Occipital lobe (tissue), 3 donors: ENCODE results near the gene GOLGA8O. TPM values are rescaled to one million over a fixed set of nuclear protein-coding genes. Genes with fewer than 3 reads are reported as not detected.
"Not testable (repeated sequence)": the region's sequence is repeated elsewhere in the genome, so short reads cannot be mapped to it uniquely, and the experiment has no call there.

Experiments used
- DNase-seq: peaks from one replicate; lab custom pipeline; 2025; lab: John Stamatoyannopoulos, UW
- small RNA-seq: library from RNA; depleted of rRNA; stranded (forward); fragments of <200 nt; gene quantifications from one replicate; pipeline ENCODE3, GENCODE V24; 2014
- total RNA-seq: library from RNA; depleted of rRNA; stranded (reverse); fragments of >200 nt; gene quantifications from one replicate; pipeline ENCODE4 v1.2.3, GENCODE V29; 2014

GOLGA8O gene, protein sequence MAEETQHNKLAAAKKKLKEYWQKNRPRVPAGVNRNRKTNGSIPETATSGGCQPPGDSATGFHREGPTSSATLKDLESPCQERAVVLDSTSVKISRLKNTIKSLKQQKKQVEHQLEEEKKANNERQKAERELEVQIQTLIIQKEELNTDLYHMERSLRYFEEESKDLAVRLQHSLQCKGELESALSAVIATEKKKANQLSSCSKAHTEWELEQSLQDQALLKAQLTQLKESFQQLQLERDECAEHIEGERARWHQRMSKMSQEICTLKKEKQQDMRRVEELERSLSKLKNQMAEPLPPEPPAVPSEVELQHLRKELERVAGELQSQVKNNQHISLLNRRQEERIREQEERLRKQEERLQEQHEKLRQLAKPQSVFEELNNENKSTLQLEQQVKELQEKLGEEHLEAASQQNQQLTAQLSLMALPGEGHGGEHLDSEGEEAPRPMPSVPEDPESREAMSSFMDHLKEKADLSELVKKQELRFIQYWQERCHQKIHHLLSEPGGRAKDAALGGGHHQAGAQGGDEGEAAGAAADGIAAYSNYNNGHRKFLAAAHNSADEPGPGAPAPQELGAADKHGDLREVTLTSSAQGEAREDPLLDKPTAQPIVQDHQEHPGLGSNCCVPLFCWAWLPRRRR
- total RNA-seq = not detected

DNA sequence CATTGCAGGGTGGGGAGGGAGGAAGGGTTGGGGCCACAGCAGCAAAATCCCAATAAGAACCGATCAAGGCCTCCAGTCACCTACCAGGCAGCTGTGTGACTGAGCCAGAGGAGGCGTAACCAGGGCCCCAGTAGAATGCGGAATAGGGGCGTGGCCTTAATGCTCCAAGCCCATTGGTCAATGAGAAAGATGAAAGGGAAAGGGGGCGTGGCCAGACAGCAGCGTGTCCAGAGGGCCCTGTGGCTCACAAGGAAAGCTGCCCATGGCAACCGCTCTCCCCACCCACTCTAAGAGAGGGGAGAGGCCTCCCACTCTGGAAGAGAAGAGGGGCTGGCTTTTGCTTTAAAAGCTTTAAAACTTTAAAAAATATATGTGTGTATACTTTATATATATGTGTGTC lies at the start of gene GOLGA8O:
GOLGA8O (minus strand) TSS at position 101 of the 400 bp plus-strand sequence; CDS start at position 3, 98 bp downstream.
- not testable (repeated sequence) for DNase-seq

DNA sequence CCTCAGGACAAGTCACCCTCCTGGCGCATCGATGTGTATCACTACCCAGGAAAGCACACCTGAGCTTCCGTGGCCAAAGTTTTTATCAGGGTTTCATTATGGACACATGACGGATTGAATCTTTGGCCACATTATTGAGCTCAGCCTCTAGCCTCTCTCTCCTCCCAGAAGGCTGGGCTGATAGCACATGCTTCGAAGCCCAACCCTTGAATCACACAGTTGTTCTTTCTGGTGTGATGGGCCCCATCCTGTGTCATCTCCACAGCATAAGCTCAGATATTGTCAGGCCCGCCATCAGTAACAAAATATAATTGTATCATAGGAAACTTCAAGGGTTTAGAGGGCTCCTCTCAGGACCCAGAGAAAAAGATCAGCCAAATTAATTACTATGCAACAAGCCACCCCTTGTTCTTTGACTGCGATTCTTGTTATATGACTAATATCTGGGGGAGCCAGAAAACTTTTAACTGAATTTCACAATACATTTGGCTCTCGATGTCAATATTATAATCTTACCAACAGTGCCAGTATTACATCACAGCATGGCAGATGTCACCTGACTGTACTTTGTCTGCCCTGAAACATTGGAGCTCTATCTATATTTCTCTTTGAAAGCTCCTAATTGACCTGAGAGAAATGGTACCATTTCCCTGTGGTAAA lies 48.8 kb upstream of the GOLGA8O start:
- not testable (repeated sequence) for DNase-seq

DNA sequence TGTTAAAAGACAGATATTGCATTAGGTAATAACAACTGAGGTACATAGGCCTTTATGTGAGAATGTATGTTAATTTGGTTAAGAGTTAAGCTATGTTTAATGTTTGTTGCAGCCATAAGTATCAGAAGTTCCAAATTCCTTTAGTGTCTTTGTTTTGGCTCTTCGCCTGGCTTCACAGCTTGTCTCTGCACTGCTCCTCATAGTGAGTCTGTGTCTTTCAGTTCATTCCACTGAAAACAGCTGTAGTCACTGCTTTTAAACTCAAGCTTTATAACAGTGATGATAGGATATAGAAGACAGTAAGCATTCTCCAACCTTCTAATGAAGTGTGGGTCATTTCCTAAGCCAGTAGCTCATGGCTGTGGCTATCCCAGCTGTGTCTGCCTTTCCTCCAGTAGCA lies 47.5 kb upstream of the GOLGA8O start:
- DNase-seq = not testable (repeated sequence)

DNA sequence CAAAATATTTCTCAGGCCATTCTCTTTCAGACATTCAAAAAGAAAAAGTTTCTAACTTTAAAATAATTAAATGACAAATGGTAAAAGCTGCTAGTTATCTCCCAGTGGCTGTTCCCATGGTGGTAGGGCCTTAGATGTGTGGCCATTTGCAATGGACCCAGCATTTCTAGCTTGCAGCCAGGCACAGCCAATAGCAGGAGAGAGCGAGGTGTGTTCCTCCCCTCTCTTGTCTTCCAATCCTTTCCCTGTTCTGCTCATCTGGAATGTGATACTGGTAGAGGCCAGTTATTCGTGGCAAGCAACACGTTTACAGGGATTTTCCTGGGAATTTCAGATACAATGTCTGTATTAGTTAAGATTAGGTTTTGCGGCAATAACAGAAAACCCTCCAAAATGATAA lies 37.3 kb upstream of the GOLGA8O start:
- not testable (repeated sequence) for DNase-seq

DNA sequence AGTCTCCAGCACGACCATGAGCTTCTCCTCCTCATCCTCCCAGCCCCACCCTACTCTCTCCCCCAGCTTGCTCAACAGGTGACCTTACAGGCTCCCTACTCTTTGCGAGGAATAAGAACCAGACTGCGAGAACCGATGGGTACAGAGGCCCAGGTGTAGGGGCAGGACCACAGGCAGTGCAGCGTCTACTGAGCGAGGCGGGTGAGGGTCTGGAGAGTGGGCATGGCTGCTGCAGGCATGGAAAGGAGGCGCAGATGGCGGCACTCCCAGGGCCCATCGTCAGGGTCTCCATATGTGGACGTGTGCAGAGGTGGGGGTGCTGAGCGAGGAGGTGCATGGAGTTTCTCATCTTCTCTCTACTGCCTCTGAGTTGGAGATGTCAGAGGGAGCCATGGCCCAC lies 31.0 kb upstream of the GOLGA8O start:
- not testable (repeated sequence) for DNase-seq

DNA sequence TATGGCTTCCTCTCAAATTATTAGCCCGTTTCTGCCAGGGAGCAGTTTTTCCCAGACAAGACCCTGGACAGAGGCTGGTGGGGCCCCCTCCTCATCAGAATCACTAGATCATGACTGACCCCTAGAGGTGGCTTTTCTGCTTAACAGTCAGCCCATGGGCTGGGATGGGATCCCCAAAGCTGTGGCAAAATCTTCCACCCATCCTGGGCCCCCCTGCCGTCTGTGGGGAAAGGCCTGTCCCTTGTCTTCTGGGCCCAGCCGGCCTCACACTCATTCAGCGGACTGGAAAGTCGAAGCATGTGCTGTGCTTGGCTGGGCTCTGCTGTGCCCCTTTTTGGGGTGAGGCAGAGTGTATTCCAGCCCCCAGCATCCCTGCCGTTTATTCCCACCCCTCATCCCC lies 27.9 kb upstream of the GOLGA8O start:
- not testable (repeated sequence) for DNase-seq

DNA sequence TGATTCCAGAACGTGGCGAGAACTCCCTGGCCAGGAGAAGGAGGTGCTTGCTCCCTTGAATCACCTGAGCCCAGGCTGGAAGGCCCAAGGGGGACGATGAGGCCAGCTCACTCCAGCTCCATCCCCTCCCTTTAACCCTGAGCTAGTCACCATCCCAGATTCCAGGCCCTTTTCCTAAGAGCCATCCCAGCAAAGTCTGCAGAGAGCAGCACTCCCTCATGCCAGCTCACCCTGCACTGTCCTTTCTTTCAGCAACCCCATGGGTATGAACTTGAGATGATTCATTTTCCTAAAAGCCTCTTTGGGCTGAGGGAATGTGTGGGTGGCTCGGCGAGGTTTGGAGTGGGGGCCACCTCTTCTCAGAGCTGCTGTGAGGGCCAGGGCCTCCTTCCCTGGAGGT lies 26.2 kb upstream of the GOLGA8O start:
- DNase-seq = not testable (repeated sequence)

DNA sequence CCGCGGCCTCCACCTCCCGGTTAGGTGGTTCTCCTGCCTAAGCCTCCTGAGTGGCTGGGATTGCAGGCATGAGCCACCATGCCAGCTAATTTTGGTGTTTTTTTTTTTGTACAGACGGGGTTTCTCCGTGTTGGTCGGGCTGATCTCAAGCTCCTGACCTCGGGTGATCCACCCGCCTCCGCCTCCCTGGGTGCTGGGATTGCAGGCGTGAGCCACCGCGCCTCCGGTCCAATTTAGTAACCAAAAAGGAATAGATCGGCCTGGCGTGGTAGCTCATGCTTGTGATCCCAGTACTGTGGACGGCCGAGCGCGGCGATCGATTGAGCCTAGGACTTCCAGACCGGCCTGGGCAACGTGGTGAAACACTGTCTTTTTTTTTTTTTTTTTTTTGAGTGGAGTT lies 12.6 kb upstream of the GOLGA8O start:
- not testable (repeated sequence) for DNase-seq

DNA sequence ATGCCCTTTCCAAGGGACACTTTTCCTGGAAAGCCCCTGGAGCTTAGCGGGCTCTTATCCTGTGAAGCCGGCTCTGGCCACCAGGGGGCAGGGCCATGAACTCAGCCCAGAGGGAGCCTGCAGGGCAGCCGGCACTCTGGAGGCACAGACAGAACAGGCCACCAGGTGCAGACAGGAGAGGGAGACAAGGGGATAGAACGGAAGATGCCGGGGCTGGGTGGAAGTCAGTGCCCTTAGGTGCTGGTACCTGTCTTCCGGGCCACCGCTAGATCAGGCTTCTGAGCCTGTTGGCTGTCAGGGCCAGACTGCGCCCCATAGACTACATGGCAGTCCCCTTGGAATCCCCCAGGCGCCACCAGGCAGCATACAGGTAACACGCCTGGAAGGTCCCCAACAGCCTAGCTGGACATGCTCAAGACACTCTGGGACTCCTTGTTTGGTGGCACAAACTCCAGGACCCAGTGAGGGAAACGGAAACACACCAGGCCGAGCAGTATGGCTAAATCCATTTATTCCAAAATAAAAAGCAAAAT lies 14.9 kb downstream of the GOLGA8O start:
- not testable (repeated sequence) for DNase-seq

DNA sequence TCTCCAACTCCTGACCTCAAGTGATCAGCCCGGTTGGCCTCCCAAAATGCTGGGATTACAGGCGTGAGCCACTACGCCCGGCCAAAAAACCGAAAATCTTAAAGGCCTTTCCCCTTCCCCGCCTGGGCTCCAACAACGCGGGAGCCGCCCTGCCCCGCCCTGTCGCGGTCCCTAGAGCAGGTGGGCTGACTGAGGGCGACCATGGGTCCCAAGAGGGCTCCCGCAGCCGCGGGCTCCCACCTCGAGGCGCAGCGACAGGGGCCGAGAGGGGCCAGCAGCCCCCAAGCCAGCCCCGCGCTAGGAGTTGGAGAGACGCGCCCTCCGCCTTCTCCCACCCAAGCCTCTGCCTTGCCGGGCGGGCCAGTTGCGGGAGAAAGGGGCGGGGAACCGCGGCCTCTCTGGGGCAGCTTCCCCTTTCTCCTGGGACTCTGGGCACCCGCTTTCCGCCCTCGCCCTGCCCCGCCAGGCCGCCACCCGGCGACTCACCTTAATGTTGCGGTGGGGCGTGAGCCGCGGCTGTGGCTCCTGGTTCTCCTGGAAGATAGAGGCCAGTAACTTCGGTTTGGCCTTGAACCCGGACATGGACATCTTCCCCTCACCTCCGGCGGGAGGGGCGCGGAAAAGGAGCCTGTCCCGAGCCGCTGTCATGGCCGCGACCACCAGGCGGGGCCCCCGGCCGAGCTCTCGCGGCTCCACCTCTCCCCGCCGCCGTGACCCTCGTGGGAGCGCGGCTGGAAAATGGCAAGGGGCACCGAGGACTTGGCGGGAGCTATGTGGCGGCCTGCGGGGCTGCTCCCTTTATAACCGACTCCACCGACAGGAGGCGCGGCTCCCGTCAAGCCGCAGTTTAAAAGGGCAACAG lies 21.1 kb downstream of the GOLGA8O start:
- DNase-seq = not testable (repeated sequence)

DNA sequence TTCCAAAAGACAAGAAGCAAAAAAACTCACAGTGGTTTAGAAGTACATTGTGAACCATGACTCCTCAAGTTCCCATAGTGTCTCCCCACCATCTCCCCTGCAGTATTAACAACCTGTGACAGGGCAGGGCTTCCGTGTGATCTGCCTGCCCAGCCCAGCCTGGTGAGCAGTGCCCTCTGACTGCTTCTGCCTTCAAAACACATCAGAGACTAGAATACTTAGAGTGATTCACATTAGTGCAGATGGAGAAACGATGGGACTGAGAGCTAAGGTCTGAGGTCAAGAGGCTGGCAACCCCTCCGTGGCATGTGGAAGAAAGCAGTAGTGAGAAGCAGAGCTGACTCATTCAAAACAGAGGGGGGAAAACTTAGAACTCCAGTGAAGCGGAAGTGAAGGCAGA lies 27.8 kb downstream of the GOLGA8O start:
- not testable (repeated sequence) for DNase-seq

DNA sequence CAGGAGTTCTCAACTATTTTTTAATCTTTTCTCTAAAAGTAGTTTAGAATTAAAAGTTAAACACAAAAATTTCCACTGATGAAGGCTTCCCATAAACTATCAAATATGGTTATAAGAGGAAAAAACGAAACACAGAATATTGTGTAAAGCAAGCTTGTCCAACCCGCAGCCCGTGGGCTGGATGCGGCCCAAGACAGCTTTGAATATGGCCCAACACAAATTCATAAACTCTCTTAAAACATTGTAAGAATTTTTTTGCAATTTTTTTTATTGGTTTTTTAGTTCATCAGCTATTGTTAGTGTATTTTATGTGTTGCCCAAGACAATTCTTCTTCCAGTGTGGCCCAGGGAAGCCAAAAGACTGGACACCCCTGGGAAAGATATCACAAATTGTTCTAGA lies 28.9 kb downstream of the GOLGA8O start:
- DNase-seq = not testable (repeated sequence)

DNA sequence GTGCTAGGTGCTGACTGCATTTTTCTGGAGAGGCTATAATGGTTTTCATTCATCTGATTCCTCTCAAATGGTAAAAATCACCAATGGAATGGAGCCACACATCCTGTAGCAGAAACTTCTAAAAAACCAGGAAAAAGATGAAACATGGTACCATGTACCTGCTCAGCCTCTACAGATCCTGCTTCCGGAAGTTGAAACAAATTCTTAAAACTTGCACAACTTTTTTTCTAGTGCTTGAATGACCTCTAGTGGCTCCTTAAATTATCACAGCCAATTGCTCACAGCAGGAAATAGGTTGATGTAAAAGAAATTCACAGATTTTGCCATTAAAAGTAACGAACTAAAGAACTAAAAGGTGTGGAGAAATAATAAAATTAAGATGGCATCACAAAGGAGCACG lies 47.5 kb downstream of the GOLGA8O start:
- DNase-seq = not testable (repeated sequence)

DNA sequence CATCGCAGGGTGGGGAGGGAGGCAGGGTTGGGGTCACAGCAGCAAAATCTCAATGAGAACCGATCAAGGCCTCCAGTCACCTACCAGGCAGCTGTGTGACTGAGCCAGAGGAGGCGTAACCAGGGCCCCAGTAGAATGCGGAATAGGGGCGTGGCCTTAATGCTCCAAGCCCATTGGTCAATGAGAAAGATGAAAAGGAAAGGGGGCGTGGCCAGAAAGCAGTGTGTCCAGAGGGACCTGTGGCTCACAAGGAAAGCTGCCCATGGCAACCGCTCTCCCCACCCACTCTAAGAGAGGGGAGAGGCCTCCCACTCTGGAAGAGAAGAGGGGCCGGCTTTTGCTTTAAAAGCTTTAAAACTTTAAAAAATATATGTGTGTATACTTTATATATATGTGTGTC lies 52.2 kb downstream of the GOLGA8O start, which contains the start of gene GOLGA8K:
GOLGA8K (minus strand) TSS at position 101 of the 400 bp plus-strand sequence; CDS start at position 3, 98 bp downstream.
- DNase-seq = not testable (repeated sequence)

DNA sequence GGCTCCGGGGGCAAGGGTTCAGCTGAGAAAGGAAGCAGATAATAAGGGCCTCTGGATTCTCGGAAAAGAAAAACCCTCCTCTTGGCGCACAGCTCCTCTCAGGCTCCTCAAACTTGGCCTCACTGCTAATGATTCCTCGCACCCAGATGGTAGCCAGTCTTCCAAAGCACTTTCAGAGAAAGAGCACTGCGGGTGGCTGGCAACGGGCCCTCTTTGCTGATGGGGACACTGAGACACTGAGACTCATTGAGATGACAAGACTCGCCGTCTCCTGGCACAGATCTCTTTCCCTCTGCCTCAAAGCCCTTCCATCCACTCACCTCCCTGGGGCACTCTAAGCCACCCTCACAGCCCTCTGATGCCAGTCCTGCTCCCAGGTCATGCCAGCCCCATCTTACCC lies 58.9 kb downstream of the GOLGA8O start:
- DNase-seq = not testable (repeated sequence)

Small RNA genes lying within 50 kb of the gene (small RNA-seq; reads per million reads assigned to genes)
- gene AC135983.5 (not detected), gene RF00096 (not detected), gene RN7SL539P (not detected)

Other genes with a start within 250 kb of the GOLGA8O start
- gene GOLGA8K, start 52.3 kb downstream of the GOLGA8O start, total RNA-seq = 0.62 TPM
- gene GOLGA8N, start 137.8 kb upstream of the GOLGA8O start, total RNA-seq = 1.4 TPM
- gene ARHGAP11A, start 159.9 kb upstream of the GOLGA8O start, total RNA-seq = 12.6 TPM
- gene SCG5, start 186.1 kb upstream of the GOLGA8O start, total RNA-seq = 124 TPM